ENCODE results near the gene ATP6V1B1.
"Not testable (repeated sequence)": the region's sequence is repeated elsewhere in the genome, so short reads cannot be mapped to it uniquely, and the experiment has no call there.

The ATP6V1B1 gene

GRCh38 chr2:71011786-71012185 lies 76.1 kb downstream of the ATP6V1B1 start:
- not testable (repeated sequence) for DNase-seq (ENCODE audit: low spot score)

Data from hematopoietic multipotent progenitor cell treated with erythropoietin and hydrocortisone succinate and interleukin-3 and kit ligand, for 17 days (in vitro differentiated cells).